ENCODE data around the gene FRMD4A.
A peak's percentile ranks its signal among the peaks of the same experiment; 100 is the strongest.

FRMD4A gene

GRCh38 chr10:14141283-14141682, 189.4 kb downstream of the FRMD4A start:
- no peak for DNase-seq

GRCh38 chr10:14137391-14137790, 193.3 kb downstream of the FRMD4A start:
- DNase-seq = peak in 1 of 3 experiments; percentile 53

GRCh38 chr10:14135196-14135595, 195.5 kb downstream of the FRMD4A start:
- DNase-seq = peak in 1 of 3 experiments; percentile 1

GRCh38 chr10:14134275-14134674, 196.4 kb downstream of the FRMD4A start:
- no peak for DNase-seq

- no peak for DNase-seq
These were observed 199.3 kb downstream of the FRMD4A start for GRCh38 chr10:14131261-14131960.

- DNase-seq = peak in 1 of 3 experiments; percentile 25
These were observed 201.0 kb downstream of the FRMD4A start for GRCh38 chr10:14129770-14130169.

GRCh38 chr10:14128519-14128918, 202.2 kb downstream of the FRMD4A start:
- DNase-seq = no peak

- no peak for DNase-seq
These were observed 203.9 kb downstream of the FRMD4A start for GRCh38 chr10:14126697-14127440.

GRCh38 chr10:14125564-14125963, 205.2 kb downstream of the FRMD4A start:
- no peak for DNase-seq

- no peak for DNase-seq
These were observed 205.8 kb downstream of the FRMD4A start for GRCh38 chr10:14124941-14125340.

GRCh38 chr10:14123139-14123538, 207.6 kb downstream of the FRMD4A start:
- DNase-seq = no peak

- no peak for DNase-seq
These were observed 209.9 kb downstream of the FRMD4A start for GRCh38 chr10:14120812-14121211.

- peak in 1 of 3 experiments; percentile 23 for DNase-seq
These were observed 211.8 kb downstream of the FRMD4A start for GRCh38 chr10:14118953-14119352.

GRCh38 chr10:14116837-14117236, 213.9 kb downstream of the FRMD4A start:
- no peak for DNase-seq

- DNase-seq = no peak
These were observed 214.7 kb downstream of the FRMD4A start for GRCh38 chr10:14116021-14116420.

GRCh38 chr10:14114791-14115190, 215.9 kb downstream of the FRMD4A start:
- no peak for DNase-seq

GRCh38 chr10:14112056-14112455, 218.7 kb downstream of the FRMD4A start:
- DNase-seq = peak in 1 of 3 experiments; percentile 29

GRCh38 chr10:14111208-14111607, 219.5 kb downstream of the FRMD4A start:
- DNase-seq = peak in 1 of 3 experiments; percentile 57

- no peak for DNase-seq
These were observed 223.9 kb downstream of the FRMD4A start for GRCh38 chr10:14106828-14107227.

GRCh38 chr10:14102056-14102455, 228.7 kb downstream of the FRMD4A start:
- no peak for DNase-seq

- DNase-seq = no peak
These were observed 230.8 kb downstream of the FRMD4A start for GRCh38 chr10:14099885-14100284.

- DNase-seq = peak in 2 of 3 experiments; percentile 18 to 60
These were observed 236.8 kb downstream of the FRMD4A start for GRCh38 chr10:14093730-14094484.

- no peak for DNase-seq
These were observed 237.9 kb downstream of the FRMD4A start for GRCh38 chr10:14092799-14093198.

Data from NCI-H1417 (cell line).